Central memory CD4-positive, alpha-beta T cell (primary cell): ENCODE data around the gene M1AP.
A peak's percentile ranks its signal among the peaks of the same experiment; 100 is the strongest.

ENCODE experiments used
- DNase-seq: peaks from one replicate; pipeline ENCODE4 v3.0.0; 2022

Gene M1AP

DNA sequence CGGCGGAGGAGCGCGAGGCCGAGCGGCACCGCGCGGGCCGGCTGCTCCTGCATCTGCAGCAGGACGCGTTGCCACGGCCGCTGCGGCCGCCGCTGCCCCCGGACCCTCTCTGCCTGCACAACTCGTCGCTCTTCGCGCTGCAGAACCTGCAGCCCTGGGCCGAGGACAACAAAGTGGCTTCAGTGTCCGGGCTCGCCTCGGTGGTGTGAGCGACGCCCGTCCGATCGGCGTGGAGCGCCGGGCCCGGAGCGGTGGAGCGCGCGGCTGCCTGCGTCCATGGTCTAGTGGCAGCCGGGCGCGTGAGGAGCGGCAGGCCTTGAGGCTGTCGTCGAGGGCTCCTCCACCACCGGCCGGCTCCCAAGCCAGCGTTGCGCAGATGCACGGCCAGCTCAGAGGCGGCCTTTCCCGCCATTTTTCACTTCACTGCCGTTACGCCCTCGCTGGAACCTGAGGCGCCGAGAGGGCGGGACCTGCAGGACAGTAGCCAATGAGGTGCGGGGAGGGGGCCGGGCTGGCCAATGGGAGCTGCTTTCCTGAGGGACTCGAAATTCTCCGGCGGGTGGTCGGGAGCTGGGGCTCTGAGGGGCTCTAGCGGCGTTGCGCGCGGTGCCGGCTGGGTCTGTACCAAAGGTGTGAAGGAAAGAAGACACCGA, 132.0 kb downstream of the M1AP start:
- DNase-seq, result peak; percentile 66

DNA sequence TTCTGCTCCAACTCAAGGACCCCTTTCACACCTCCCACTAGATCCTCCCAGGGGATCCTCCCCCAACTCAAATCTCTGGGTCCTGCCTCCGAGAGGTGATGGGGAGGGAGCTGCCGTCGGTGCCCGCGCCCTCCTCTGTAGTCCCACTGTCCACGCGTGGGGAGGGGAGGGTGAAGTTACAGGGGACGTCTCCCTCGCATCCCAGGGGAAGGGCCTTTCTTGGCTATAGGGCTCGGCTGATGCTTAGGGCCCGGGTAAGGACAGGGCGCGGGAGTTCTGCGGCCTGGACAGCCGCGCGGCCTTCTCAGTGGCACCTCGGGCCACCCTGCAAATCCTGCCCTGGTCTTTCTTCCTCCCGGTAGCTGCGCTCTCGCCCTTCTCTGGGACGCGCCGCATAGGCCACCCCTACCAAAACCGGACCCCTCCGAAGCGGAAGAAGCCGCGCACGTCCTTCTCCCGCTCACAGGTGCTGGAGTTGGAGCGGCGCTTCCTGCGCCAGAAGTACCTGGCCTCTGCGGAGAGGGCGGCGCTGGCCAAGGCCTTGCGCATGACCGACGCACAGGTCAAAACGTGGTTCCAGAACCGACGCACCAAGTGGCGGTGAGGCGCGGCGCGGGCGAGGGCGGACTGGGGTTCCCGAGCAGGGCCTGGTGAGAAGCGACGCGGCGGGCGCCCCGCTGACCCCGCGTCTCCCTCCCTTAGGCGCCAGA, 132.7 kb downstream of the M1AP start:
- no peak for DNase-seq

DNA sequence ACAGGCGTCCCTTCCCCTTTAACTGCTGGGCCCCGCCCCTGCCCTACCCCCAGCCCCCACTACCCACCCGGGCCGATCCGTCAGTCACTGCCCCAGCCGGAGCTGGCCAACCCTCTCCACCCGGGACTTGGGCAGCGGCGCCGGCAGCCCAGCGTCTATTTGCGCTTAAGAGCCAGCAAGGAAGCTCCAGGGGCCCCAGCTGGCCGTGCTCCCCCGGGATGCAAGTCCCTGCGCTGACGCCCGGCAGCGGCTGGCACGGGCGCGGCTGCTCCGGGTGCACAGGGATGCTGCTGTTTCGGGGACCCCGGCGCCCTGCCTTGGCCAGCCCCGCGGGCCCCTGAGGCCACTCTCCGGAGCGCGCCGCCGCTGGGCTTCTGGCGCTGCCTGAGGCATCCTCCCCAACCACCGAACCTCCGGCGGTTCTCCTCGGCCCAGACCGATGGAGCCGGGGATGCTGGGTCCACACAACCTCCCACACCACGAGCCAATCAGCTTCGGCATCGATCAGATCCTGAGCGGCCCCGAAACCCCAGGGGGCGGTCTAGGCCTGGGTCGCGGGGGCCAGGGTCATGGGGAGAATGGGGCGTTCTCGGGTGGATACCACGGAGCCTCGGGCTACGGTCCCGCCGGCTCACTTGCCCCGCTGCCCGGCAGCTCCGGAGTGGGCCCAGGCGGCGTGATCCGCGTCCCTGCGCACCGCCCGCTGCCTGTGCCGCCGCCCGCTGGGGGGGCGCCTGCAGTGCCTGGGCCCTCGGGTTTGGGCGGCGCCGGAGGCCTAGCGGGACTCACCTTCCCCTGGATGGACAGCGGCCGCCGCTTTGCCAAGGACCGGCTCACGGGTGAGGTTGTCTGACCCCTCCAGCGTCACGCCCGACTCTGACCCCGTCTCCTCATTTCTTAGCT, 133.5 kb downstream of the M1AP start, which contains the start of gene TLX2:
TSS of gene TLX2 (plus strand) at position 83 of the 903 bp plus-strand sequence. CDS start at position 440, 357 bp downstream.
- no peak for DNase-seq

GRCh38 chr2:74513605-74514367, 134.3 kb downstream of the M1AP start:
- DNase-seq, result no peak

GRCh38 chr2:74512744-74513604, 135.2 kb downstream of the M1AP start:
- no peak for DNase-seq

- no peak for DNase-seq
Observed at GRCh38 chr2:74511104-74511989, 136.8 kb downstream of the M1AP start.

DNA sequence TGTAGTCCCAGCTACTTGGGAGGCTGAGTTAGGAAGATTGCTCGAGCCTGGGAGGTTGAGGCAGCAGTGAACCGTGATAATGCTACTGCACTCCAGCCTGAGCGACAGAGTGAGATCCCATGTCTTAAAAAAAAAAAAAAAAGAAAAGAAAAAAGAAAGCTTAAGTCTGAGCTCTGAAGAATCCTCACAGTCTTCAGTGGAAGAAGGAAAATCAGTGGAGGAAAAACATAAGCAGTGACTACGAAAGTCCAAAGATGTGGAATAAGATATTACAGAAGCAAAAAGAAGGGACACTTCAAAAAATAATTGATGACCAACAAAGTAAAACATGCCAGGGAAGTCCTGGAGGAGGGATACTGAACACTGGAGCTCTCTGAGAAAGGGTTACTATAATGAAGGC, 137.9 kb downstream of the M1AP start:
- no peak for DNase-seq

DNA sequence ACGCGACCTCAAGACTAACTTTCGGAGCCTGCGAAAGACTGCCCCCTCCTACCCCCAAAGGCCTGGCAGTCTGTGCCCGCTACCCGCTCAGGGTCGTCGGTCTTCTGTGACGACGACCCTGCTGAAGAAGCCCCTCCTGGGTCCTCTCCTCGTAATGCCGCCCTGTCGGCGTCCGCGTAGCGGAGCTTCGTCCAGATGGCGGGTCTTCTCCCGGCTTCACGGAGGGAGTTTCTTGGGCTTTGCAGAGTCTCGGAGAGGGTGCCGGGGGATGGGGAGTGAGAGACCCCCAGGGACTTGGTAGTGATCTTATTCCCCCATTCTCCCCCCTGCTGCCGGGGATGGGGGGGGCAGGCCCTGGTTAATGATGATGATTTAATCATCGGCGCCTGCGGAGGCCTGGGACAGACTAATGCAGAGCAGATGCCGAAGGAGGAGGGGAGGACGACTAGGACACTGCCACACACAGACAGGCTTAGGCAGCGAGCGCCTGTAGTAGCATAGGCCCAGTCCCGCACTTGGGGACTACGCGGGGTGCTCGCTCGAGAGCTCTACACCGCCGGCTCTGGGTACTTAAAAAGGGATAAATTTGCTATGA, 140.1 kb downstream of the M1AP start:
- no peak for DNase-seq
